Adrenal gland (tissue), 12 donors: ENCODE results near the gene ERMARD. TPM values are rescaled to one million over a fixed set of nuclear protein-coding genes. Genes with fewer than 3 reads are reported as not detected.

Experiments
- DNase-seq, 7 donors: peaks; one replicate each; pipeline ENCODE4 v3.0.0-alpha.2; 2019 to 2020
- H3K27ac ChIP-seq, 5 donors: fragments of 200-600 bp; sonication (generic) in 4 of 5; 1 replicate in 3 of 5; 2 replicates in 2 of 5; pipeline versions ENCODE4 v1.5.1 to v1.8.0; 2016 to 2020; ENCODE audit warnings: mild to moderate bottlenecking in 1 of 5
- H3K27me3 ChIP-seq: fragments of 200-600 bp; 2 replicates; pipeline ENCODE4 v1.8.0; 2021
- H3K36me3 ChIP-seq, 2 donors: fragments of 200-600 bp; replicated peaks in 1 of 2; 1 replicate in 1 of 2; 2 replicates in 1 of 2; pipeline versions ENCODE4 v1.5.1 to v1.8.0; 2018 to 2022
- H3K4me1 ChIP-seq, 2 donors: fragments of 200-600 bp; replicated peaks in 1 of 2; 1 replicate in 1 of 2; 2 replicates in 1 of 2; pipeline versions ENCODE4 v1.5.1 to v1.8.0; 2018 to 2021
- H3K4me3 ChIP-seq, 4 donors: fragments of 200-600 bp; sonication (generic) in 3 of 4; one replicate each; pipeline ENCODE4 v1.5.1; 2016 to 2018
- H3K9me3 ChIP-seq, 3 donors: fragments of 200-600 bp; sonication (generic) in 1 of 3; replicated peaks in 1 of 3; 1 replicate in 2 of 3; 2 replicates in 1 of 3; pipeline versions ENCODE4 v1.5.1 to v1.8.0; 2016 to 2021
- POLR2A ChIP-seq, 2 donors: fragments of 450-650 bp; IDR thresholded peaks; one replicate each; pipeline ENCODE4 v1.6.1; 2017; ENCODE audit warnings: antibody characterized with exemption in 2 of 2, mild to moderate bottlenecking in 2 of 2, moderate library complexity in 1 of 2
- WGBS, 4 donors: extraction: QIAGEN DNeasy Blood & Tissue Kit in 2 of 4; methylation state at CpG; one replicate each; pipeline versions ENCODE4 v1.1.5 to v1.1.7; 2013 to 2017; 5-methylcytosine and 5-hydroxymethylcytosine counted together
- intact Hi-C, 2 donors: fragments of 100-400 bp; cut with DNase I; formaldehyde crosslinking; loops; one replicate each; pipeline versions ENCODE4 v1.14.1 to v1.15.0; 2022 to 2023
- polyA plus RNA-seq, 3 donors: library from polyadenylated mRNA; stranded (reverse); fragments of 200-250 nt in 2 of 3; fragments of 350-450 nt in 1 of 3; fragmentation: Illumina TruSeq in 1 of 3; extraction: RNeasy Lipid Tissue Mini Kit (QIAGEN cat#74804) in 1 of 3; gene quantifications; one replicate each; pipeline ENCODE4 v1.2.3, GENCODE V29; 2013 to 2014
- total RNA-seq, 9 donors: library from RNA; depleted of rRNA in 4 of 9; stranded (reverse); fragments of >200 nt in 4 of 9; fragments of 120-200 nt in 1 of 9; fragmentation: NEBNext Ultra II Directional in 1 of 9; extraction: Animal tissue kit (Norgen Biotek cat#: 25700) in 1 of 9; gene quantifications; one replicate each; pipeline versions ENCODE4 v1.1.0 to v1.2.4, GENCODE V29; 2013 to 2023
- TF ChIP-seq, protein P1 (sequence below), 6 experiments: fragments of 450-650 bp in 4 of 6; fragments of 200-600 bp in 2 of 6; sonication (generic) in 1 of 6; IDR thresholded peaks; 1 replicate in 5 of 6; 2 replicates in 1 of 6; pipeline versions ENCODE4 v1.5.1 to v1.8.0; 2016 to 2021; ENCODE audit warnings: antibody characterized with exemption in 6 of 6, mild to moderate bottlenecking in 2 of 6, moderate library complexity in 1 of 6
- donor health status: healthy with polysubstance abuse.
- donor health status: Bipolar disorder and iron deficiency.
- donor health status: DM: yes; HTN: yes; CAD: no.
- donor health status: DM: no; HTN: no; CAD: no.
- donor health status: DM: no; HTN: no; CAD: no.
- donor health status: DM: yes; HTN: yes; CAD: no.

The ERMARD gene
- total and polyA plus RNA-seq, 12 donors, result 10.1 to 296 (median 31.8) TPM

DNA sequence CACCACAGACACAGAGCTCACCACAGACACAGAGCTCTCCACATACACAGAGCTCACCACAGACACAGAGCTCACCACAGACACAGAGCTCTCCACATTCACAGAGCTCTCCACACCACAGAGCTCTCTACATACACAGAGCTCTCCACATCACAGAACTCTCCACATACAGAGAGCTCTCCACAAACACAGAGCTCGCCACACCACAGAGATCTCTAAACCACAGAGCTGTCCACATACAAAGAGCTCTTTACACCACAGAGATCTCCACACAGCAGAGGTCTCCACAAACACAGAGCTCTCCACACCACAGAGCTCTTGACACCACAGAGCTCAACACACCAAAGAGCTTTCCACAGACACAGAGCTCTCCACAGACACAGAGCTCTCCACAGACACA is 55.8 kb downstream of the ERMARD start:
- Histone ChIP-seq H3K27me3 (no peaks in the 10 kb centered on the region), H3K9me3 (no peaks in the 10 kb centered on the region), H3K27ac (no peak overlapping the region), H3K4me1 (no peaks in the 10 kb centered on the region), H3K36me3 (no peaks in the 10 kb centered on the region), H3K4me3 (no peak overlapping the region)
- intact Hi-C loops, result no loop called here
- 40 to 56% (median 46%) methylated on average over 1 of the region's 1 CpG for WGBS, 4 donors
- TF ChIP-seq POLR2A (IDR thresholded peaks at IDR 0.05), result no peak
- peak in 1 of 7 donors; percentile 11 for DNase-seq

DNA sequence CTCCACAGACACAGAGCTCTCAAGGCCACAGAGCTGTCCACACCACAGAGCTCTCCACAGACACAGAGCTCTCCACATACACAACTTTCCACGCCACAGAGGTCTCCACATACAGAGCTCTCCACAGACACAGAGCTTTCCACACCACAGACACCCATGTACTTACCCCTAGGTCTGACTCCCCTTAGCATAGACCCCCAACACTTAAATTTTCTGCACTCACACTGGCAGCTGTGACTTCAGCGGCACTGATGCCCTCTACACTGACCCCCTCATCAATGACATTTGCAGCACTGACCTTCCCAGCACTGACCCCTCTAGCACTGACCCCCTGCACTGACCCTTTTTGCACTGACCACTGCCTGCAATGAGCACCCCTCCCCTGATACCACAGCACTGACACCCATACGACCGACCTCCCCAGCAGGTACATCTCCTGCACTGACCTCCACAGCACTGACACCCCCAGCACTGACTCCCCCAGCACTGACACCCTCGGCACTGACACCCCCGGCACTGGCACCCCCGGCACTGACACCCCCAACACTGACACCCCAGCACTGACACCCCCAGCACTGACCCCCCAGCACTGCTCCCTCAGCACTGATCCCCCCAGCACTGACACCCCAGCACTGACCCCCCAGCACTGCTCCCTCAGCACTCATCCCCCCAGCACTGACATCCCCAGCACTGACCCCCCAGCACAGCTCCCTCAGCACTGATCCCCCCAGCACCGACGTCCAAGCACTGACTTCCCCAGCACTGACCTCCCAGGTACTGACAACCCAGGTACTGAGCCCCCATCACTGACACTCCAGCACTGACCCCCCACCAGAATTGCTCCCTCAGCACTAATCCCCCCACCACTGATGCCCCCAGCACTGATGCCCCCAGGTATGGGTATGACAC is 56.5 kb downstream of the ERMARD start:
- DNase-seq, result peak in 2 of 7 donors; percentile 10 to 14
- no peak overlapping the region for H3K27ac ChIP-seq
- intact Hi-C loops, result no loop called here
- no peak for TF ChIP-seq POLR2A (IDR thresholded peaks at IDR 0.05)
- H3K4me1 ChIP-seq, result no peaks in the 10 kb centered on the region
- no peaks in the 10 kb centered on the region for H3K27me3 ChIP-seq
- H3K4me3 ChIP-seq, result no peak overlapping the region
- H3K9me3 ChIP-seq, result no peaks in the 10 kb centered on the region
- 51 to 71% (median 63%) methylated on average over 7 to 9 of the region's 9 CpGs for WGBS, 4 donors
- no peaks in the 10 kb centered on the region for H3K36me3 ChIP-seq

DNA sequence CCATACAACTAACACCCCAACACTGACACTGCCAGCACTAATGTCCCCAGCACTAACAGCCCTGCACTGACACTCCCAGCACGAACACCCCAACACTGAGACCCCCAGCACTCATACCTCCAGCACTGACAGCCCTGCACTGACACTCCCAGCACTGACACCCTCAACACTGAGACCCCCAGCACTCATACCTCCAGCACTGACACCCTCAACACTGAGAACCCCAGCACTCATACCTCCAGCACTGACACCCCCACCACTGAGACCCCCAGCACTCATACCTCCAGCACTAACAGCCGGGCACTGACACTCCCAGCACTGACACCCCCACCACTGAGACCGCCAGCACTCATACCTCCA is 57.2 kb downstream of the ERMARD start:
- no peaks in the 10 kb centered on the region for H3K27me3 ChIP-seq
- peak in 1 of 7 donors; percentile 14 for DNase-seq
- no peaks in the 10 kb centered on the region for H3K36me3 ChIP-seq
- TF ChIP-seq, protein P1, sequence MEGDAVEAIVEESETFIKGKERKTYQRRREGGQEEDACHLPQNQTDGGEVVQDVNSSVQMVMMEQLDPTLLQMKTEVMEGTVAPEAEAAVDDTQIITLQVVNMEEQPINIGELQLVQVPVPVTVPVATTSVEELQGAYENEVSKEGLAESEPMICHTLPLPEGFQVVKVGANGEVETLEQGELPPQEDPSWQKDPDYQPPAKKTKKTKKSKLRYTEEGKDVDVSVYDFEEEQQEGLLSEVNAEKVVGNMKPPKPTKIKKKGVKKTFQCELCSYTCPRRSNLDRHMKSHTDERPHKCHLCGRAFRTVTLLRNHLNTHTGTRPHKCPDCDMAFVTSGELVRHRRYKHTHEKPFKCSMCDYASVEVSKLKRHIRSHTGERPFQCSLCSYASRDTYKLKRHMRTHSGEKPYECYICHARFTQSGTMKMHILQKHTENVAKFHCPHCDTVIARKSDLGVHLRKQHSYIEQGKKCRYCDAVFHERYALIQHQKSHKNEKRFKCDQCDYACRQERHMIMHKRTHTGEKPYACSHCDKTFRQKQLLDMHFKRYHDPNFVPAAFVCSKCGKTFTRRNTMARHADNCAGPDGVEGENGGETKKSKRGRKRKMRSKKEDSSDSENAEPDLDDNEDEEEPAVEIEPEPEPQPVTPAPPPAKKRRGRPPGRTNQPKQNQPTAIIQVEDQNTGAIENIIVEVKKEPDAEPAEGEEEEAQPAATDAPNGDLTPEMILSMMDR (IDR thresholded peaks at IDR 0.05), result no peak
- TF ChIP-seq POLR2A (IDR thresholded peaks at IDR 0.05), result no peak
- H3K27ac ChIP-seq, result no peak overlapping the region
- intact Hi-C loops, result no loop called here
- 27 to 87% (median 64%) methylated on average over 3 of the region's 3 CpGs for WGBS, 4 donors
- no peaks in the 10 kb centered on the region for H3K4me1 ChIP-seq
- no peak overlapping the region for H3K4me3 ChIP-seq
- no peaks in the 10 kb centered on the region for H3K9me3 ChIP-seq

DNA sequence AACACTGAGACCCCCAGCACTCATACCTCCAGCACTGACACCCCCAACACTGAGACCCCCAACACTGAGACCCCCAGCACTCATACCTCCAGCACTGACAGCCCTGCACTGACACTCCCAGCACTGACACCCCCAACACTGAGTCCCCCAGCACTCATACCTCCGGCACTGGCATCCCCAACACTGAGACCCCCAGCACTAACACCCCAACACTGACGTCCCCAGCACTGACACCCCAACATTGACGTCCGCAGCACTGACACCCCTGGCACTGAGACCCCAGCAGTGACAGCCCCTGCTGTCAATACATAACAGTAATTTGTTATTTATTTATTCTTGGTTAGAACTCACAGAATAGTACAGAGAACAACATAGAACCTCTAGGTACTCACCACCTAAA is 58.0 kb downstream of the ERMARD start:
- DNase-seq, result peak in 1 of 7 donors; percentile 10
- Histone ChIP-seq H3K4me3 (no peak overlapping the region), H3K27ac (no peak overlapping the region), H3K36me3 (no peaks in the 10 kb centered on the region), H3K9me3 (no peaks in the 10 kb centered on the region), H3K4me1 (no peaks in the 10 kb centered on the region), H3K27me3 (no peaks in the 10 kb centered on the region)
- no peak for TF ChIP-seq POLR2A (IDR thresholded peaks at IDR 0.05)
- WGBS, 4 donors, result 75 to 92% (median 87%) methylated on average over 4 of the region's 4 CpGs
- intact Hi-C loops, result no loop called here

DNA sequence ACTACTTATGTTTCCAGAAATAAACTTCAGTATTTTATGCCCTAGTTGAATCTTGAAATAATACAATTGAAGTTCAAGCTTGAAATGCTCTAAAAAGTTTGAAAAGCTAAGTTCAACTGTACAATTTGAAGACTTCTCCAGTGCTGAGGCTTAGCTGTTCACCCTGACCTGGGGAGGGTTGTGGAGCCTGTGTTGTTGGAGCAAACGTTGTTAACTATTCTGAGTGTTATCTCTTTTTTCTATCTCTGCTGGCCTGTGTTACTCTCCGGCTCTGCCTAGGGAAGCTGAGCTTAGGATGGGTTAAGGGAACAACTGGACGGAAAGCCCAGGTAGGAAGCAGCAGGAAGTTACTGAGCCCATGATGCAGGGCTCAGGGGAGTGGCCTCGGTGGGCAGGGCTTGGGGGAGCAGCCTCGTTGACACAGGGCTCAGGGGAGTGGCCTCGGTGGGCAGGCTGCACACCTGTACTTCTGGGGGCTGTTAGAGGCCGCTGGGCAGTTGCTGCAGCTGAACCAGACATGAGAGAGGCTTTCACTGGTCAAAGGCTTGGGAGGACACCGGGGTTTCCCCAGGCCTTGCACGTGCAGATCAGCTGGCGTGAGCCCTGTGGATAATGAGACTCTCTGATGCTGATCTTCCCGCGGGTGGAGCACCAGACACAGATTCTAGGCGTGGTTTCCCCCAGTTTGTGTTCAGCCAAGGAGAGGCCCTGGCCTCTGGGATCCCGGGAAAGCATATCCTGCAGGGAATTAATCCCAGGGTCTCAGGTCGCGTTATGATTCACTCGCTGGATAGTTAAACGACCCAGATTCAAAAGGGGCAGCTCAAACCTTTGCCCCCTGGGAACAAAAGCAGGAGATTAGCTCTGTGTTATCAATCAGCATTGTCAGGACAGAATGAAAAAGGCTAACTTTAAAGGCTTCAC is 58.9 kb downstream of the ERMARD start:
- Histone ChIP-seq H3K36me3 (no peaks in the 10 kb centered on the region), H3K9me3 (no peaks in the 10 kb centered on the region), H3K27ac (no peak overlapping the region), H3K27me3 (no peaks in the 10 kb centered on the region), H3K4me1 (no peaks in the 10 kb centered on the region), H3K4me3 (no peak overlapping the region)
- TF ChIP-seq, protein P1 (IDR thresholded peaks at IDR 0.05), result no peak
- TF ChIP-seq POLR2A (IDR thresholded peaks at IDR 0.05), result no peak
- peak in 1 of 7 donors; percentile 46 for DNase-seq
- intact Hi-C loops, result no loop called here
- 50 to 65% (median 53%) methylated on average over 6 to 18 of the region's 18 CpGs for WGBS, 4 donors
